ENCODE data around the gene GHRL. TPM values are rescaled to one million over a fixed set of nuclear protein-coding genes. Genes with fewer than 3 reads are reported as not detected.

GHRL gene
- total RNA-seq, 1 donor from 2014 or later = not detected

GRCh38 chr3:10240799-10241198 lies 51.9 kb downstream of the GHRL start:
- DNase-seq = no peak

DNA sequence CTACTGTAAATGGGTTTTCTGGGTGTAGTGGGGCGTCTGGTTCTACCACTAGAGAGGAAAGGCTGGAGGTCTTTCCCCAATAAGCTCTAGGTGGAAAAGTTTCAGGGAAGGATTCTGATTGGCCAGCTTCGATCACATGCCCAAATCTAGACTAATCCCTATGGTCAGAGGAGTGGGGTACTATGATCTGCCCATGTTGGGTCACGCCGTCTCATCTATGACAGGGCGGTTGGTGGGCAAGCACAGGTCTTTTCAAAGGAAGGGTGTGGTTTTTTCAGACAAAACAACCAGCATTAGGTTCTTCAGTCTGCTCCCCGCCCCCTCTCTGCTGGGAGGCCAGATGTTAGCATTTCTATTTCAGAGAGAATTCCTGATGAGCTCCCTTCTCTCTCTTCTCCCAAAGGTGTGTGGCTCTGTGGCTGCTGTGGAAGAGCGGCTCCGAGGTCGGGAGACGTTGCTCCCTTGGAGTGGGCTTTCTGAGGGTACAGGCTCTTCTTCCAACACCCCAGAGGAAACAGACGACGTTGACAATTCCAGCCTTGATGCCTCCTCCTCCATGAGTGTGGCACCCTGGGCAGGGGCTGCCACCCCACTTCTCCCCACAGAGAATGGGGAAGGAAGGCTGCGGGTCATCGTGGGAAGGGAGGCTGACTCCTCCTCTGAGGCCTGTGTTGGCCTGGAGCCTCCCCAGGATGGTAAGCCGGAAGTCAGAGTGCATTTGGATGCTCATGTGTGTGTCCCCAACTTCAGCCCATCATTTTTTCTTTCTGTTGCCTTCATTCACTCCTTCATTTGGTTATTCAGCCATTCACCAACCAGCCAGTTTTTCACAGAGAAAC lies 54.2 kb downstream of the GHRL start:
- DNase-seq = no peak

Small RNA genes within 50 kb of the gene (small RNA-seq; reads per million reads assigned to genes)
- 0.33 reads per million, percentile 37 among the genes with 10 or more reads in this experiment for gene MIR378B (ENCODE audit: low replicate concordance)
- gene RF02126 (ENCODE audit: low replicate concordance) = not detected

Other genes with a start within 250 kb of the GHRL start
- gene FANCD2OS, start 184.7 kb downstream of the GHRL start, total RNA-seq = not detected
- 74.1 TPM for gene BRK1, start 177.3 kb downstream of the GHRL start, total RNA-seq
- gene VHL, start 151.2 kb downstream of the GHRL start, total RNA-seq = 46.7 TPM
- gene IRAK2, start 128.0 kb downstream of the GHRL start, total RNA-seq = 3.8 TPM
- gene TATDN2, start 44.5 kb downstream of the GHRL start, total RNA-seq = 18.8 TPM
- 104 TPM for gene SEC13, start 28.2 kb upstream of the GHRL start, total RNA-seq
- 0.69 TPM for gene ATP2B2, start 212.6 kb upstream of the GHRL start, total RNA-seq

All from skin of body (tissue), 3 donors.